CD4-positive, alpha-beta T cell treated with Interleukin-4 for 1 hour (primary cell): ENCODE data around the gene RABGAP1L.
"Not testable (repeated sequence)": the region's sequence is repeated elsewhere in the genome, so short reads cannot be mapped to it uniquely, and the experiment has no call there.

Experiments
- DNase-seq, 2 donors: peaks; one replicate each; pipeline ENCODE4 v3.0.0-alpha.2; 2020 to 2022

Gene RABGAP1L

GRCh38 chr1:174786358-174786757 is 627.0 kb downstream of the RABGAP1L start:
- no peak for DNase-seq

GRCh38 chr1:174786760-174787159 is 627.4 kb downstream of the RABGAP1L start:
- no peak for DNase-seq

GRCh38 chr1:174788981-174789380 is 629.7 kb downstream of the RABGAP1L start:
- no peak for DNase-seq

- DNase-seq = no peak
Measured at GRCh38 chr1:174789399-174789798, 630.1 kb downstream of the RABGAP1L start.

GRCh38 chr1:174791863-174792262 is 632.5 kb downstream of the RABGAP1L start:
- DNase-seq = no peak

GRCh38 chr1:174794861-174795260 is 635.5 kb downstream of the RABGAP1L start:
- DNase-seq = no peak

- DNase-seq = no peak
Measured at GRCh38 chr1:174795806-174796205, 636.5 kb downstream of the RABGAP1L start.

- peak; percentile 14 to 37 for DNase-seq
Measured at GRCh38 chr1:174797398-174797797, 638.1 kb downstream of the RABGAP1L start.

- DNase-seq = no peak
Measured at GRCh38 chr1:174799136-174799479, 639.8 kb downstream of the RABGAP1L start.

- no peak for DNase-seq
Measured at GRCh38 chr1:174800216-174800851, 641.0 kb downstream of the RABGAP1L start.

GRCh38 chr1:174800876-174801275 is 641.6 kb downstream of the RABGAP1L start:
- peak in 1 of 2 donors; percentile 14 for DNase-seq

- no peak for DNase-seq
Measured at GRCh38 chr1:174809755-174810280, 650.5 kb downstream of the RABGAP1L start.

- DNase-seq = no peak
Measured at GRCh38 chr1:174812016-174812415, 652.7 kb downstream of the RABGAP1L start.

- DNase-seq = no peak
Measured at GRCh38 chr1:174812656-174813055, 653.3 kb downstream of the RABGAP1L start.

GRCh38 chr1:174815036-174815435 is 655.7 kb downstream of the RABGAP1L start:
- no peak for DNase-seq

- DNase-seq = no peak
Measured at GRCh38 chr1:174815474-174815908, 656.2 kb downstream of the RABGAP1L start.

GRCh38 chr1:174816621-174817020 is 657.3 kb downstream of the RABGAP1L start:
- not testable (repeated sequence) for DNase-seq

GRCh38 chr1:174818014-174818616 is 658.8 kb downstream of the RABGAP1L start:
- DNase-seq = no peak

GRCh38 chr1:174818951-174819350 is 659.6 kb downstream of the RABGAP1L start:
- DNase-seq = no peak

GRCh38 chr1:174819596-174819995 is 660.3 kb downstream of the RABGAP1L start:
- no peak for DNase-seq

GRCh38 chr1:174825127-174825526 is 665.8 kb downstream of the RABGAP1L start:
- no peak for DNase-seq

- no peak for DNase-seq
Measured at GRCh38 chr1:174825806-174826205, 666.5 kb downstream of the RABGAP1L start.

- no peak for DNase-seq
Measured at GRCh38 chr1:174828264-174828663, 668.9 kb downstream of the RABGAP1L start.

GRCh38 chr1:174829990-174830389 is 670.7 kb downstream of the RABGAP1L start:
- no peak for DNase-seq

- no peak for DNase-seq
Measured at GRCh38 chr1:174836543-174836942, 677.2 kb downstream of the RABGAP1L start.
